Astrocyte (in vitro differentiated cells and primary cell): Measurements from ENCODE around the gene PSME1.

Source experiments
- EZH2 ChIP-seq: IDR thresholded peaks from 2 replicates; pipeline ENCODE4 v1.6.1; 2012; ENCODE audit warnings: mild to moderate bottlenecking, low read length, inconsistent platforms; ENCODE audit not compliant: insufficient read depth
- TF ChIP-seq, protein P1 (sequence below): IDR thresholded peaks from 2 replicates; pipeline ENCODE4 v1.5.1; 2011; ENCODE audit warnings: low read depth, mild to moderate bottlenecking, inconsistent platforms, low read length, moderate library complexity; ENCODE audit not compliant: insufficient read depth

- TF ChIP-seq, protein P1, sequence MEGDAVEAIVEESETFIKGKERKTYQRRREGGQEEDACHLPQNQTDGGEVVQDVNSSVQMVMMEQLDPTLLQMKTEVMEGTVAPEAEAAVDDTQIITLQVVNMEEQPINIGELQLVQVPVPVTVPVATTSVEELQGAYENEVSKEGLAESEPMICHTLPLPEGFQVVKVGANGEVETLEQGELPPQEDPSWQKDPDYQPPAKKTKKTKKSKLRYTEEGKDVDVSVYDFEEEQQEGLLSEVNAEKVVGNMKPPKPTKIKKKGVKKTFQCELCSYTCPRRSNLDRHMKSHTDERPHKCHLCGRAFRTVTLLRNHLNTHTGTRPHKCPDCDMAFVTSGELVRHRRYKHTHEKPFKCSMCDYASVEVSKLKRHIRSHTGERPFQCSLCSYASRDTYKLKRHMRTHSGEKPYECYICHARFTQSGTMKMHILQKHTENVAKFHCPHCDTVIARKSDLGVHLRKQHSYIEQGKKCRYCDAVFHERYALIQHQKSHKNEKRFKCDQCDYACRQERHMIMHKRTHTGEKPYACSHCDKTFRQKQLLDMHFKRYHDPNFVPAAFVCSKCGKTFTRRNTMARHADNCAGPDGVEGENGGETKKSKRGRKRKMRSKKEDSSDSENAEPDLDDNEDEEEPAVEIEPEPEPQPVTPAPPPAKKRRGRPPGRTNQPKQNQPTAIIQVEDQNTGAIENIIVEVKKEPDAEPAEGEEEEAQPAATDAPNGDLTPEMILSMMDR = peak; percentile 3
- no peak for TF ChIP-seq EZH2
Observed at GRCh38 chr14:24141097-24141880, 5.3 kb downstream of the PSME1 start, which contains the start of gene EMC9.
